ENCODE data around the gene DAPK3.

DAPK3 gene

GRCh38 chr19:3983542-3983914, 12.6 kb upstream of the DAPK3 start:
- Histone ChIP-seq H3K4me1 (peaks cover 23% of the 10 kb centered on the region), H3K9me3 (no peaks in the 10 kb centered on the region), H3K27me3 (no peaks in the 10 kb centered on the region), H3K4me3 (ENCODE audit: low read depth, low read length) (peak overlapping the region; percentile 100), H3K36me3 (peaks cover 67% of the 10 kb centered on the region)
- no peak for DNase-seq
- TF ChIP-seq, protein P1, sequence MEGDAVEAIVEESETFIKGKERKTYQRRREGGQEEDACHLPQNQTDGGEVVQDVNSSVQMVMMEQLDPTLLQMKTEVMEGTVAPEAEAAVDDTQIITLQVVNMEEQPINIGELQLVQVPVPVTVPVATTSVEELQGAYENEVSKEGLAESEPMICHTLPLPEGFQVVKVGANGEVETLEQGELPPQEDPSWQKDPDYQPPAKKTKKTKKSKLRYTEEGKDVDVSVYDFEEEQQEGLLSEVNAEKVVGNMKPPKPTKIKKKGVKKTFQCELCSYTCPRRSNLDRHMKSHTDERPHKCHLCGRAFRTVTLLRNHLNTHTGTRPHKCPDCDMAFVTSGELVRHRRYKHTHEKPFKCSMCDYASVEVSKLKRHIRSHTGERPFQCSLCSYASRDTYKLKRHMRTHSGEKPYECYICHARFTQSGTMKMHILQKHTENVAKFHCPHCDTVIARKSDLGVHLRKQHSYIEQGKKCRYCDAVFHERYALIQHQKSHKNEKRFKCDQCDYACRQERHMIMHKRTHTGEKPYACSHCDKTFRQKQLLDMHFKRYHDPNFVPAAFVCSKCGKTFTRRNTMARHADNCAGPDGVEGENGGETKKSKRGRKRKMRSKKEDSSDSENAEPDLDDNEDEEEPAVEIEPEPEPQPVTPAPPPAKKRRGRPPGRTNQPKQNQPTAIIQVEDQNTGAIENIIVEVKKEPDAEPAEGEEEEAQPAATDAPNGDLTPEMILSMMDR (IDR thresholded peaks at IDR 0.05; ENCODE audit: low read depth, low read length): no peak

DNA sequence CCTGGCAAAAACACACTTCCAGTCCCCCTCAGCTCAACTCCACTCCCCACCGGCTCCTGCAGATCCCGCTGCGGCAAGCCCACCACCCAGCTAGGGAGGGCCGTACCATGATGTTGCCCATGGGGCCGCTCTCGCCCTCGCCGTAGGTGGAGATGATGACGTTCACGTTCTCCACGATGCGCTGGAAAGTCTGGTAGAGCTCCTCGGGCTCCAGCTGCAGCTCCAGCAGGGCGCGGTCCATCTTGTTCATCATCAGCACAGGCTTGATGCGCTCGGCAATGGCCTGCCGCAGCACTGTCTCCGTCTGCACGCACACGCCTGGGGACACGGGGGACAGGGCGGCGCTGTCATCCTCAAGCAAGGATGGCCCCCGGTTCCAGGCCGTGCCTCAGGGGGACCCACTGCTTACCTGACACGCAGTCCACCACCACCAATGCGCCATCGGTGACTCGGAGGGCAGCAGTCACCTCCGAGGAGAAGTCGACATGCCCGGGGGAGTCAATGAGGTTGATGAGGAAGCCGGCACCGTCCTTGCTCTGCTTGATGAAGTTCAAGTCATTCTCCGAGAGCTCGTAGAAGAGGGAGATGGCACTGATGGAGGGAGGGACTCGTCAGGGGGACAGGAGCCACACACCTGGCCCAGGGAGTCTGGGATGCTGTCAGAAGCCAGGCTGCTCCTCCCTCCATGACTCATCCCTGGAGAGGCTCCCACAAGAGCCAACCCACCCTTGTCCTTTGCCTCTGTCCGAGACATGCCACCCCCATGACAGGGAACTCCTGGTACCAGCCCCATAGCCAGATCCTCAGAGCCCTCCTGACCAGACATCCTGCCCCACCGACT, 12.0 kb upstream of the DAPK3 start:
- peaks cover 23% of the 10 kb centered on the region for H3K4me1 ChIP-seq
- peaks cover 73% of the 10 kb centered on the region for H3K36me3 ChIP-seq
- H3K9me3 ChIP-seq: no peaks in the 10 kb centered on the region
- TF ChIP-seq, protein P1 (IDR thresholded peaks at IDR 0.05; ENCODE audit: low read depth, low read length): no peak
- peak overlapping the region; percentile 100 for H3K4me3 ChIP-seq (ENCODE audit: low read depth, low read length)
- no peaks in the 10 kb centered on the region for H3K27me3 ChIP-seq
- DNase-seq: no peak

DNA sequence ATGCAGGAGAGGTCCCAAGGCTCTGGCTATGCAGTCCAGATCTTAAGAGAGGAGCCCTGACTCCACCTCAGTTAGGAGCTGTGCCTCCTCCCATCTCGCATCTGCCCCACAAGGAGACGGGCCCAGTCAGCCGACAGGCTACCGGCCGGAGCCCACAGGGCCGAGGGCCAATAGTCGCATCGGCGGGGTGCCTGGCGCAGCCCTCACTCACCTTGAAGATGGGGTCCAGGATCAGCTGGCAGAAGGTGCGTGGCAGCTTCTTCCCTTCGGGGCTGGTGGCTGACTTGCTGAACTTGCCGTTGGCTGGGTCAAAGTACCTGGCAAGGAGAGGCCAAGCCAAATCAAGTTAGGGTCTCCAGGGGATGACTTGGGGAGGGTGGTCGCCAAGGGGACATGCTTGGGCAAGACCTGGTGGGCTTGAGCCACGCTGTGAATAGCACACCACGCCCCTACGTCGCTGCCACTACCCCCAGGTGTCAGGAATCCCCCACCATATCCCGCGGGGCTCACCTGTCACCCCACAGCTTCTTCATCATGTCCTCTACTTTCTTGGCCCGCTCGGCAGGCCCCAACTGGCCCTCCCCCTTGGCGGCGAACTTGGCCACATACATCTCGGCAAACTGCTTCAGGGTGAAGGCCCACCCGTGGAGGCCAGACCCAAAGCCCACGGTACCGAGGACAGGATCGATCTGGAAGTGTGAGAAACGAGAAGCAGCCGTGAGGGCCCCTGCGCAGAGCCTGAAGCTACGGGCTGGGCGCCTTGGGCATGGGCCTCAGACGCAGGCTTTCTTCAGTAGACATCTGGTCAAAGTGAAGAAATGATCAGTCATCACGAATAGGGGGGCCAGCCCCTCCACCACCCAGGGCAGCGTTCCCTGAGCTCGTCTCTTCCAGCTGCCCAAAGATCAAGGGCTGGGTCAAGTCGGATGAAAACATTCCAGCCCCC, 11.1 kb upstream of the DAPK3 start:
- H3K4me1 ChIP-seq: peaks cover 27% of the 10 kb centered on the region
- no peak for DNase-seq
- H3K9me3 ChIP-seq: no peaks in the 10 kb centered on the region
- peaks cover 82% of the 10 kb centered on the region for H3K36me3 ChIP-seq
- H3K27me3 ChIP-seq: no peaks in the 10 kb centered on the region
- peak overlapping the region; percentile 100 for H3K4me3 ChIP-seq (ENCODE audit: low read depth, low read length)
- TF ChIP-seq, protein P1 (IDR thresholded peaks at IDR 0.05; ENCODE audit: low read depth, low read length): no peak

GRCh38 chr19:3981373-3981735, 10.5 kb upstream of the DAPK3 start:
- Histone ChIP-seq H3K4me1 (peaks cover 29% of the 10 kb centered on the region), H3K4me3 (ENCODE audit: low read depth, low read length) (peak overlapping the region; percentile 6; the same call in 1 of the 2 replicates), H3K27me3 (no peaks in the 10 kb centered on the region), H3K9me3 (no peaks in the 10 kb centered on the region), H3K36me3 (peaks cover 88% of the 10 kb centered on the region)
- DNase-seq: no peak
- TF ChIP-seq, protein P1 (IDR thresholded peaks at IDR 0.05; ENCODE audit: low read depth, low read length): no peak

DNA sequence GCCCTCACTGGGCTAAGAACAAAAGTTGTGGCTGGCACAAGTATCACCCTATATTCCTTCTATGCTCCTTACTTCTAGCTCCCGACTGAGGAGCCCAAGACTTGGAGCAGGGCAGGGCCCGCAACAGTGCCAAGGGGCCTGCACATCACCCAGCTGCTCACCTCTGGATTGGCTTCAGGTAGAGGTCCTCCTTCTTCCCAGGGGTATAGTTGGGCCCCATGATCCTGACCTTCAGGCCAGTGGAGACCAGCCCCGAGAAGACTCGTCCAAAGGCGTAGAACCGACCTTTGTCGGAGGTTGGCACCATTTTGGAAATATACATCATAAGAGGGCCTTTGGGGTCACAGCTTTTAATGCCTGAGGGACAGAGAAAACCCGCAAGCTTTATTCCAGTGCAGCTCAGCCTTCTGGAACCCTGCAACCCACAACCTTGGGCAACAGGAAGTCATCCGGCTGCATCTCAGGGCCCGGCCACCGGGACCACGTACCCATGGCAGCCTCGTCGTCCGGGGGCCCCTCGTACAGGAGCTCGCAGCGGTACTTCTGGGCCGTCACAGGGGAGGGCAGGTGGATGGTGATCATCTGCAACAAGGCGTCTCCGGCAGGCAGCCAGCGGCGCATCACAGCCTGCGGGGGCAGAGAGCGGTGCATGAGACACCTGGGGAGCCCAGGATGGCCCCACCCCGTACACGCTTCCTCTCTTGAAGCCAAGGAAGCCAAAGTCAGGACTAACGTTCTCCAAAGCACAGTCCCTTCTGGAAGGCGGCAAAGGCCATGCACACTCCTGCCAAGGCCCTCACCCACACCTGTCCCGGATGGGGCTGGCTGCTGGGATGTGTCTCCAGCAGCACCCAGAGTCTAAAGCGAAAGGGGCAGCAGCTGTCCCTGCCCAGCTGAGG, 9.7 kb upstream of the DAPK3 start:
- peaks cover 96% of the 10 kb centered on the region for H3K36me3 ChIP-seq
- no peak overlapping the region for H3K4me3 ChIP-seq (ENCODE audit: low read depth, low read length)
- no peaks in the 10 kb centered on the region for H3K27me3 ChIP-seq
- no peaks in the 10 kb centered on the region for H3K9me3 ChIP-seq
- H3K4me1 ChIP-seq: peaks cover 25% of the 10 kb centered on the region
- TF ChIP-seq, protein P1 (IDR thresholded peaks at IDR 0.05; ENCODE audit: low read depth, low read length): no peak
- DNase-seq: no peak

Data from BE2C (cell line).